ENCODE results near the gene PSMC5. TPM values are rescaled to one million over a fixed set of nuclear protein-coding genes. Genes with fewer than 3 reads are reported as not detected.
"Not testable (repeated sequence)": the region's sequence is repeated elsewhere in the genome, so short reads cannot be mapped to it uniquely, and the experiment has no call there.

Gene PSMC5
- total and polyA plus RNA-seq, 9 donors = 36.4 to 155 (median 96.2) TPM

DNA sequence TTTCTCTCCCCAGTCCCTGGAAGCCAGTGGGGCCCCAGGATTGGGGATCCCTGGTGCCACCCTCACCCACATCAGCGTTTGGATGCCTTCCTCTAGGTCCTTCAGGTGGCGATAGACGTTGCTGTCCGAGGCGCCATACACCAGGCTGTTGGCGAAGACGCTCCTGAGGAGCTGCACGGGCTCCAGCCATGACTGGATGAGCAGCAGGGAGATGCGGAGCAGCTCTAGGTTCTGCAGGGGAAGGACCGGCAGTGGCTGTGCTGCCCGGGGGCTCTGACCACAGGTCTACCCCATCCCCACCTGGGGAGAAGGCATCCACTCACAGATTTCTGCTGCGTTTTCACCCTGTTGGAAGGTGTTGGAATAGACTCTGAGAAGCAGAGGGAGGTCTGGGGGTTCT is 53.5 kb downstream of the PSMC5 start:
- Histone ChIP-seq H3K4me3 (no peak overlapping the region), H3K36me3 (no peaks in the 10 kb centered on the region), H3K27me3 (no peaks in the 10 kb centered on the region), H3K4me1 (ENCODE audit: insufficient read depth) (no peaks in the 10 kb centered on the region), H3K9me3 (no peaks in the 10 kb centered on the region), H3K27ac (no peak overlapping the region)
- no peak for DNase-seq
- TF ChIP-seq EP300 (IDR thresholded peaks at IDR 0.05) (no peak), POLR2A (IDR thresholded peaks at IDR 0.05) (no peak)
- TF ChIP-seq, protein P1, sequence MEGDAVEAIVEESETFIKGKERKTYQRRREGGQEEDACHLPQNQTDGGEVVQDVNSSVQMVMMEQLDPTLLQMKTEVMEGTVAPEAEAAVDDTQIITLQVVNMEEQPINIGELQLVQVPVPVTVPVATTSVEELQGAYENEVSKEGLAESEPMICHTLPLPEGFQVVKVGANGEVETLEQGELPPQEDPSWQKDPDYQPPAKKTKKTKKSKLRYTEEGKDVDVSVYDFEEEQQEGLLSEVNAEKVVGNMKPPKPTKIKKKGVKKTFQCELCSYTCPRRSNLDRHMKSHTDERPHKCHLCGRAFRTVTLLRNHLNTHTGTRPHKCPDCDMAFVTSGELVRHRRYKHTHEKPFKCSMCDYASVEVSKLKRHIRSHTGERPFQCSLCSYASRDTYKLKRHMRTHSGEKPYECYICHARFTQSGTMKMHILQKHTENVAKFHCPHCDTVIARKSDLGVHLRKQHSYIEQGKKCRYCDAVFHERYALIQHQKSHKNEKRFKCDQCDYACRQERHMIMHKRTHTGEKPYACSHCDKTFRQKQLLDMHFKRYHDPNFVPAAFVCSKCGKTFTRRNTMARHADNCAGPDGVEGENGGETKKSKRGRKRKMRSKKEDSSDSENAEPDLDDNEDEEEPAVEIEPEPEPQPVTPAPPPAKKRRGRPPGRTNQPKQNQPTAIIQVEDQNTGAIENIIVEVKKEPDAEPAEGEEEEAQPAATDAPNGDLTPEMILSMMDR (IDR thresholded peaks at IDR 0.05) = no peak
- WGBS, 3 donors = 81 to 88% (median 85%) methylated on average over 12 of the region's 12 CpGs
- intact Hi-C loops (cut with DNase I) = no loop called here

DNA sequence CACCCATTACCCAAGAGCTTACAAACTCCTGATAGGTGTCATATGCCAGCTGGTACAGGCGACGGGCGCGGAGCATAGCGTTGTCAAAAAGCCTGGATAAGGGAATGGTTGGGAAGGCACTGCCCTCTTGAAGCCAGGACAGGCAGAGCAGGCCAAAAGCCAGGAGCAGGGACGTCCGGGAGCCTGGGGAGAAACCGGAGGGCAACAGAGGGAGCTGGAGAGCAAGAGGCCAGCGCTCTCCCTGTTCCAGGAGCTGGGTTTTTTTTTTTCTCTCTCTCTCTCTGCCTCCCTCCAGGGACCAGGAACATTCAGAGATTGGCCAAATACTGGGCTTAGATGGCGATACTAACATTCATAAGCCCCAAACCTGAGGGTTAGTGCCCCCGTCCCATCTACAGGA is 54.1 kb downstream of the PSMC5 start:
- DNase-seq; H3K27ac ChIP-seq; H3K36me3 ChIP-seq; H3K9me3 ChIP-seq; H3K4me3 ChIP-seq; H3K27me3 ChIP-seq; H3K4me1 ChIP-seq (ENCODE audit: insufficient read depth); intact Hi-C loops (cut with DNase I): not testable (repeated sequence)
- WGBS, 3 donors = 60 to 76% (median 63%) methylated on average over 11 of the region's 11 CpGs

Other genes with a start within 250 kb of the PSMC5 start
- gene TACO1, start 226.5 kb upstream of the PSMC5 start, total RNA-seq = 10 to 100 TPM in 6 of 7 donors, 1 to 10 TPM in 1; 7.4 to 17.7 (median 12.5) TPM
- gene TACO1, start 226.5 kb upstream of the PSMC5 start, polyA plus RNA-seq = 10 to 100 TPM; 13.2 to 24.9 TPM
- gene MAP3K3, start 205.0 kb upstream of the PSMC5 start, total RNA-seq = 10 to 100 TPM; 32.2 to 41.0 (median 36.3) TPM
- gene MAP3K3, start 205.0 kb upstream of the PSMC5 start, polyA plus RNA-seq = 10 to 100 TPM; 34.0 to 36.4 TPM
- 10 to 100 TPM in 4 of 7 donors, 1 to 10 TPM in 3; 2.6 to 13.2 (median 10.2) TPM for gene LIMD2, start 127.3 kb upstream of the PSMC5 start, total RNA-seq
- 1 to 10 TPM; 1.5 to 9.0 TPM for gene LIMD2, start 127.3 kb upstream of the PSMC5 start, polyA plus RNA-seq
- gene STRADA, start 85.6 kb upstream of the PSMC5 start, total RNA-seq = 10 to 100 TPM; 26.8 to 40.2 (median 34.4) TPM
- 10 to 100 TPM; 21.8 to 46.2 TPM for gene STRADA, start 85.6 kb upstream of the PSMC5 start, polyA plus RNA-seq
- gene CCDC47, start 53.8 kb upstream of the PSMC5 start, total RNA-seq = 10 to 100 TPM; 31.1 to 72.0 (median 63.2) TPM
- 10 to 100 TPM; 32.6 to 83.6 TPM for gene CCDC47, start 53.8 kb upstream of the PSMC5 start, polyA plus RNA-seq
- 100 to 1,000 TPM in 4 of 7 donors, 10 to 100 TPM in 3; 72.5 to 137 (median 104) TPM for gene DDX42, start 53.3 kb upstream of the PSMC5 start, total RNA-seq
- gene DDX42, start 53.3 kb upstream of the PSMC5 start, polyA plus RNA-seq = 100 to 1,000 TPM in 1 of 2 donors, 10 to 100 TPM in 1; 74.4 to 138 TPM
- 10 to 100 TPM; 26.1 to 46.5 (median 34.7) TPM for gene FTSJ3, start 232 bp downstream of the PSMC5 start, total RNA-seq
- gene FTSJ3, start 232 bp downstream of the PSMC5 start, polyA plus RNA-seq = 10 to 100 TPM; 21.3 to 47.0 TPM
- gene SMARCD2, start 15.3 kb downstream of the PSMC5 start, total RNA-seq = 100 to 1,000 TPM in 1 of 7 donors, 10 to 100 TPM in 6; 46.2 to 117 (median 72.9) TPM
- gene SMARCD2, start 15.3 kb downstream of the PSMC5 start, polyA plus RNA-seq = 10 to 100 TPM; 47.9 to 52.7 TPM
- gene CSH2, start 46.2 kb downstream of the PSMC5 start, total RNA-seq = not detected
- gene CSH2, start 46.2 kb downstream of the PSMC5 start, polyA plus RNA-seq = not detected
- not detected for gene GH2, start 54.5 kb downstream of the PSMC5 start, total RNA-seq
- not detected for gene GH2, start 54.5 kb downstream of the PSMC5 start, polyA plus RNA-seq
- not detected for gene CSH1, start 69.1 kb downstream of the PSMC5 start, total RNA-seq
- not detected for gene CSH1, start 69.1 kb downstream of the PSMC5 start, polyA plus RNA-seq
- not detected for gene CSHL1, start 83.8 kb downstream of the PSMC5 start, total RNA-seq
- not detected for gene CSHL1, start 83.8 kb downstream of the PSMC5 start, polyA plus RNA-seq
- not detected for gene GH1, start 91.4 kb downstream of the PSMC5 start, total RNA-seq
- gene GH1, start 91.4 kb downstream of the PSMC5 start, polyA plus RNA-seq = not detected
- 1 to 10 TPM in 3 of 7 donors, under 1 TPM in 4; 0.48 to 2.0 (median 0.92) TPM for gene CD79B, start 104.9 kb downstream of the PSMC5 start, total RNA-seq
- 1 to 10 TPM in 1 of 2 donors, under 1 TPM in 1; 0.77 to 2.0 TPM for gene CD79B, start 104.9 kb downstream of the PSMC5 start, polyA plus RNA-seq
- 1 to 10 TPM in 1 of 7 donors, under 1 TPM in 5, not detected in 1; 0.27 to 2.5 (median 0.60) TPM for gene SCN4A, start 145.5 kb downstream of the PSMC5 start, total RNA-seq
- gene SCN4A, start 145.5 kb downstream of the PSMC5 start, polyA plus RNA-seq = under 1 TPM; 0.67 to 0.75 TPM
- gene PRR29, start 170.9 kb downstream of the PSMC5 start, total RNA-seq = 10 to 100 TPM in 1 of 7 donors, 1 to 10 TPM in 4, under 1 TPM in 1, not detected in 1; 0.20 to 58.5 (median 2.1) TPM
- under 1 TPM; 0.05 to 0.45 TPM for gene PRR29, start 170.9 kb downstream of the PSMC5 start, polyA plus RNA-seq
- 10 to 100 TPM in 5 of 7 donors, 1 to 10 TPM in 2; 6.8 to 29.0 (median 17.4) TPM for gene ICAM2, start 193.2 kb downstream of the PSMC5 start, total RNA-seq
- 10 to 100 TPM; 25.1 to 34.2 TPM for gene ICAM2, start 193.2 kb downstream of the PSMC5 start, polyA plus RNA-seq

Measured in ovary (tissue), 9 donors.